ENCODE data around the gene CARHSP1.
"Not testable (repeated sequence)": the region's sequence is repeated elsewhere in the genome, so short reads cannot be mapped to it uniquely, and the experiment has no call there.

The CARHSP1 gene

GRCh38 chr16:8893426-8893825, 24.6 kb upstream of the CARHSP1 start:
- no peak for DNase-seq (ENCODE audit: low read depth)

DNA sequence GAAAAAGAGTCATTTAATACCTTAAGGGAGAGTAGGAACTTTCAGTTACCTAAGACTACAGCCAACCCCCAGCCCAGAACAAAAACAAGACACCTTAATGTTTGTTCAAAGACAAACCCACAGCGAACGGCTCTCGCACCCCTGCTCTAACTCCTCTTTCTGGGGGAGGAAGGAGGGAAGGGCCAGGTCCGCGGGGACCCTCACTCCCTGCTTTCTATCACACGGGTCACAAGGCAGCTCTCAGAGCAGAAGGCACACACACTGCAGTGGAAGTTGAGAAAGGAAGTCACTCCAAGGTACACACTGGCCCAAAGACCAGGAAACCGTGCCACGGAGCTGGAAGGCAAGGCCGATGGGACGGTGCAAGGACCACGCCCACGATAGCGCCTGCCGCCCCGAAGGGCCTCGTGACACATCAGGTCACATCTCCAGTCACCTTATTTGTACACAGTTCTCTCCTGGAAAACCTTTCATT, 23.3 kb upstream of the CARHSP1 start:
- DNase-seq (ENCODE audit: low read depth): no peak

GRCh38 chr16:8890549-8890921, 21.7 kb upstream of the CARHSP1 start:
- DNase-seq (ENCODE audit: low read depth): no peak

DNA sequence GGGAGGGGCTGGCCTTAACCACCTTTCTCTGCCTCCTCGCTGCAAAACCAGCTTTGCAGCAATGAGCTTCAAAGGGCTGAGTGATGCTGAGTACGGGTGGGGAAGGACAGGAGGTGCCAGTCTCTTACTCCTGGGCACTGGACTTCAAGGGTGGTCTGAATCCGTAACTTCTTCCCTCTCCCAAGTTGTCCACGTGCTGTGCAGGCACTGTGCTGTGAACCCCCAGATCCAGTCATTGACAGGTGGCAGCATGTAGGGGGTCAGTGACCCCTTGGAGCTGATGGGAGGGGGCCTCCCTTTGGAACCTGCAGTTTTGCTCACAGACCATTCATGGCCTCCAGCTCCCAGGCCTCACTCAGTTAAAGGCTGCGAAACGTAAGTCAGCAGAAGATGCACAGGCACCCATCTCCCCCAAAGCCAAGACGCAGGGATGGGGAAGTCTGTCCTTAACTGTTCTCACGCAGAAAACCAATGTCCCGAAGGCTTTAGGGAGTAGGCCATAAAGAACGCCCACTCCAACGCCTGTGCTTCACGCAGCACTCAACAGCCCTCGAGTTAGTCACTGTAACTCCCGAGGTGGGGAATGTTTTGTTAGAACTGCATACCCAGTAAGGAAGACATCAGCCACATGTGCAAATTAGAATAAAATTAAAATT, 21.2 kb upstream of the CARHSP1 start:
- DNase-seq (ENCODE audit: low read depth): no peak

GRCh38 chr16:8888951-8889892, 20.4 kb upstream of the CARHSP1 start:
- DNase-seq (ENCODE audit: low read depth): no peak

- no peak for DNase-seq (ENCODE audit: low read depth)
Observed at GRCh38 chr16:8887952-8888560, 19.2 kb upstream of the CARHSP1 start.

DNA sequence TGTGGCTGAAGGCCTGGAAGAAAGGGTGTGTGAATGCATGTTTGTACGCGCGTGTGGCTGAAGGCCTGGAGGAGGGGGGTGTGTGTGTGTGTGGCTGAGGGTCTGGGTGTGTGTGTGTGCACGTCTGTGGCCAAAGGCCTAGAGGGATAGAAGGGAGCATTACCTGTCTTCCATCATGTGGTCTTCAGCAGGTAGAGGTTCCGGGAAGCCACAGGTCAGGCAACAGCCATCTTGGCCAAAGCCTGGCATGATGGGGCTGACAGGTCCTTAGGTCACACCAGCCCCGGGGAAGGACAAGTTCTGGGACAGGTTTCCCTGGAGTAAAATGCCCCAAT, 18.6 kb upstream of the CARHSP1 start:
- DNase-seq (ENCODE audit: low read depth): no peak

- no peak for DNase-seq (ENCODE audit: low read depth)
Observed at GRCh38 chr16:8886593-8887430, 18.0 kb upstream of the CARHSP1 start.

DNA sequence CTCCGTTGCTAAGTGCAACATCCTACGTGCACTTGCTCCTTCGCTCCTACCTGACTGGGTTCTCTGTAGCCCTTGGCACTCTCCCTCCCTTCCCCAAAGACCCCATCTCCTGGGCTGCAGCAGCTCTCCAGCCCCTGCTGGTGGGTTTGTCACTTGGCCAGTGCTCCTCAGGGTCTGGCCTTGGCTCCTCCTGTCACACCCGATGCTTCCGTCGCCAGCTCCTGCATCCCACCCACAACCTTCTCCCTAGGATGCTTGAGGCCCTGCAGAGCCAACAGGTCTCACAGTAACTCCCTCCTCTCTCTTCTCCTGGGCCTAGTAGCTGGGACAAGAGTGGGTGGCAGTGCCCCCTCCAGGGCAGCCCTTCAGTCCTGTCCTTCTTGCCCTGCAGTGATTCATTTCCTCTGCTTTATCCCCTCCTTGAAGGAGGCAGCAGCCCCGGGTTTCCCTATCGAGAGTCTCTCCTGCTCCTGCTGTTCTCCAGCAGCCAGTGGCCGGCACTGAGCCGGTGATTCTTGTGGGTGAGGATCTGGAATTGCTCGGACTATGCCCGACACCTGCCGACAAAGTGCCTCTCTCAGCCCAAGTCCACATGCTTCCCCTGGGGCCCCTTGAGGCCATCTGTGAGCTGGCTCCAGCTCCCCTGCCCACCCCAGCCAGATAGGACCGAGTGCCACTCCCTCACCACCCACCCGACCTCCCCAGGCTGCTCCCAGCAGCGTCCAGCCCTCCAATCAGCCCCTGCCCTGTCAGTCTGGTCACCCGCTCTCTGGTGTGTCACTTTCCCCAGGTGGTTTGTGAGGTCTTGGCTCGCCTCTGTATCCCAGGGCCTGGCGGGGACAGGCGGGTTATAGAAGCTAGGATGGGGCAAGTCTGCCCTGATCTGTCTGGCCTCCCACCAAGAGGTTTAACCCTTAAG, 17.1 kb upstream of the CARHSP1 start:
- no peak for DNase-seq (ENCODE audit: low read depth)

GRCh38 chr16:8882725-8883377, 14.0 kb upstream of the CARHSP1 start:
- no peak for DNase-seq (ENCODE audit: low read depth)

DNA sequence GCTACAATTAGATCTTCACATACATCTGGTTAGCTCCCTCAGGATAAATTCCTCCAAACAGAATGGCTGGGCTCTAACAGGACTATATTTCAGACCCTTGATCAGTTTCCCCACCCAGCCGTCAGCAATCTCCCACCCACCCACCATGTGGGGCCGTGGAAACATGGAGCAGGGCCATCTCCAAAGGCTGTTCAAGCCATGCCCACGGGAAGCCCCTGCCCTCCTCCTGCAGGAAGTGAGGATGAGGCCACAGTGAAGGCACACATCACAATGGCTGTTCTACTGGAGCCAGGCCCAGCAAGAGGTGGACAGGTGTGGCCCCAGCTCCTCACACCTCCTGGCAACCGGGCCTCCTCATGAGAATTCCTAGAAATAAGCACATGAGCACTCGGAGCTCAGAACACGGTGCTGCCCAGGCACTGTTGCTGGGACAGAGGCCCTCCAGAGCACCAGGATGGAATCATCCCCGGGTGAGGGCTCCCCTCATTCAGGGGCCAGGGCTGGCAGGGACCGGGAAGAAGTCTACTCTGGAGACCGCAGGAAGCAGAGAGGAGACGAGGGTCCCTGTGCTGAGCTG, 13.3 kb upstream of the CARHSP1 start, which contains the start of gene LITAFD:
Gene LITAFD, plus strand, starts transcription at position 311 of the 577 bp plus-strand sequence. CDS start 2,005 bp downstream, outside the sequence.
- DNase-seq (ENCODE audit: low read depth): no peak

- no peak for DNase-seq (ENCODE audit: low read depth)
Observed at GRCh38 chr16:8880839-8881510, 12.2 kb upstream of the CARHSP1 start.

- no peak for DNase-seq (ENCODE audit: low read depth)
Observed at GRCh38 chr16:8878523-8878911, 9.7 kb upstream of the CARHSP1 start.

- no peak for DNase-seq (ENCODE audit: low read depth)
Observed at GRCh38 chr16:8877894-8878522, 9.2 kb upstream of the CARHSP1 start.

- not testable (repeated sequence) for DNase-seq (ENCODE audit: low read depth)
Observed at GRCh38 chr16:8875317-8875716, 6.5 kb upstream of the CARHSP1 start.

DNA sequence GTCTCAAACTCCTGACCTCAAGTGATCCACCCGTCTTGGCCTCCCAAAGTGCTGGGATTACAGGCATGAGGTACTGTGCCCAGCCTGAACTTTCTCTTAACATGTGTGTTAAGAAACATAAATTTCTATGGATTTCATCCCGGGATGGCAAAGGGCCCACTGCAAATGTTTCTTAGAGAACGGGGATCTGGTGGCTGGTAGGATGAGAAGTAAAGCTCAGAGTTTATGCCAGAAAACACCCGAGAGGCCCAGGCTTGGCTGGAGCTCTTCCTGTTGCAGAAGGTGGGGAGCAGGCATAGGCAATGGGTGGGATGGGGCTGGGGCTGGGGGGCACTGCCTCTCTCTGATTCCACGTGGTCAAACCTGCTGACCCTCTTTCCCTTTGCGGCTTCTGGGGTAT, 5.6 kb upstream of the CARHSP1 start:
- DNase-seq (ENCODE audit: low read depth): no peak

DNA sequence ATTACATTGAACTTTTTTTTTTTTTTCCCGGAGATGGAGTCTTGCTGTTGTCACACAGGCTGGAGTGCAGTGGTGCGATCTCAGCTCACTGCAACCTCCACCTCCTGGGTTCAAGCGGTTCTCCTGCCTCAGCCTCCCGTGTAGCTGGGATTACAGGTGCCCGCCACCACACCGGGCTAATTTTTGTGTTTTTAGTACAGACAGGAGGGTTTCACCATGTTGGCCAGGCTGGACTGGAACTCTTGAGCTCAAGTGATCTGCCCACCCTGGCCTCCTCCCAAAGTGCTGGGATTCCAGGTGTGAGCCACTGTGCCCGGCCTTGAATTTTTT, 5.0 kb upstream of the CARHSP1 start:
- DNase-seq (ENCODE audit: low read depth): not testable (repeated sequence)

GRCh38 chr16:8872967-8873865, 4.4 kb upstream of the CARHSP1 start:
- DNase-seq (ENCODE audit: low read depth): no peak
